Gastrocnemius medialis (tissue), 4 donors: Measurements from ENCODE around the gene FOLR3. TPM values are rescaled to one million over a fixed set of nuclear protein-coding genes. Genes with fewer than 3 reads are reported as not detected.
"Not testable (repeated sequence)": the region's sequence is repeated elsewhere in the genome, so short reads cannot be mapped to it uniquely, and the experiment has no call there.

Source experiments
- ATAC-seq, 2 donors: fragments of 150-250 bp; one replicate each; pipeline ENCODE4 v1.9.1; 2016
- DNase-seq, 2 donors: peaks; one replicate each; pipeline ENCODE4 v3.0.0-alpha.2; 2019
- H3K27ac ChIP-seq, 4 donors: fragments of 200-600 bp; sonication (generic); 1 replicate in 1 of 4; 2 replicates in 3 of 4; pipeline ENCODE4 v1.5.1; 2016 to 2018; ENCODE audit warnings: mild to moderate bottlenecking in 2 of 4, moderate library complexity in 1 of 4
- H3K27me3 ChIP-seq, 3 donors: fragments of 200-600 bp; sonication (generic) in 2 of 3; 1 replicate in 1 of 3; 2 replicates in 2 of 3; pipeline versions ENCODE4 v1.5.1 to v1.6.0; 2016 to 2019; ENCODE audit warnings: mild to moderate bottlenecking in 1 of 3, moderate library complexity in 1 of 3
- H3K36me3 ChIP-seq, 2 donors: fragments of 200-600 bp; sonication (generic) in 1 of 2; one replicate each; pipeline ENCODE4 v1.5.1; 2017 to 2018
- H3K4me1 ChIP-seq, 2 donors: fragments of 200-600 bp; sonication (generic) in 1 of 2; one replicate each; pipeline ENCODE4 v1.5.1; 2016 to 2017; ENCODE audit warnings: mild to moderate bottlenecking in 2 of 2
- H3K4me3 ChIP-seq, 4 donors: fragments of 200-600 bp; sonication (generic) in 3 of 4; 1 replicate in 1 of 4; 2 replicates in 3 of 4; pipeline ENCODE4 v1.5.1; 2016 to 2019; ENCODE audit warnings: mild to moderate bottlenecking in 2 of 4
- H3K9me3 ChIP-seq, 3 donors: fragments of 200-600 bp; sonication (generic) in 2 of 3; 1 replicate in 1 of 3; 2 replicates in 2 of 3; pipeline ENCODE4 v1.5.1; 2016 to 2019
- POLR2A ChIP-seq, 2 donors: fragments of 450-650 bp; IDR thresholded peaks; one replicate each; pipeline ENCODE4 v1.6.1; 2017; ENCODE audit warnings: antibody characterized with exemption in 2 of 2, mild to moderate bottlenecking in 2 of 2, moderate library complexity in 2 of 2
- in situ Hi-C, 4 donors: fragments of 200-750 bp; cut with MboI; loops; one replicate each; pipeline versions ENCODE4 v1.15.0 to v1.8.0; 2017; ENCODE audit warnings: low sequenced_read_pairs in 4 of 4
- intact Hi-C: fragments of 100-400 bp; cut with DNase I; formaldehyde crosslinking; loops from one replicate; pipeline ENCODE4 v1.15.1; 2023; ENCODE audit warnings: low total_unique reads
- total RNA-seq, 4 donors: library from RNA; depleted of rRNA; stranded (reverse); fragments of >200 nt; gene quantifications; one replicate each; pipeline versions ENCODE4 v1.1.0 to v1.2.3, GENCODE V29; 2016
- TF ChIP-seq, protein P1 (sequence below), 5 experiments: fragments of 450-650 bp in 3 of 5; fragments of 200-600 bp in 2 of 5; sonication (generic) in 2 of 5; IDR thresholded peaks in 4 of 5; conservative IDR thresholded peaks in 1 of 5; 1 replicate in 4 of 5; 2 replicates in 1 of 5; pipeline ENCODE4 v1.5.1; 2016 to 2019; ENCODE audit warnings: antibody characterized with exemption in 5 of 5, mild to moderate bottlenecking in 3 of 5, moderate library complexity in 3 of 5

FOLR3 gene
- total RNA-seq, 4 donors from 2014 or later, result 1.1 TPM; not detected in 3

DNA sequence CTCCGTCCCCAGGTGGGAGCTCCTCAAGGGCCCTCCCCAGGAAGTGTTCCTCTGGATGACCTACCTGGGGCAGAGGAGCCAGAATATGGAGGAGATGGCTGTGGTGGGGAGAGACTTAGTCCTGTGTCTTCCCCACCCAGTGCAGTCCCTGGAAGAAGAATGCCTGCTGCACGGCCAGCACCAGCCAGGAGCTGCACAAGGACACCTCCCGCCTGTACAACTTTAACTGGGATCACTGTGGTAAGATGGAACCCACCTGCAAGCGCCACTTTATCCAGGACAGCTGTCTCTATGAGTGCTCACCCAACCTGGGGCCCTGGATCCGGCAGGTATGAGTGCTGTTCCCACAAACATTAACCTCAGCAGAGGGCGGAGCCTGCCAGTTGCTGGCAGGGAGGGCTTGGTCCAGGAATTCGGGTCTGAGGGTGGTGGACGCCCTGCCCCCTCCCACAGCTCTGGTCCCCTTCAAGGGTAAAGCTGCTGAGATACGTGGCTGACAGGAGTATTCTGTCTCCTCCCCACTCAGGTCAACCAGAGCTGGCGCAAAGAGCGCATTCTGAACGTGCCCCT lies 3.4 kb downstream of the FOLR3 start:
- in situ Hi-C loops (no loop called here), intact Hi-C loops (no loop called here)
- TF ChIP-seq, protein P1, sequence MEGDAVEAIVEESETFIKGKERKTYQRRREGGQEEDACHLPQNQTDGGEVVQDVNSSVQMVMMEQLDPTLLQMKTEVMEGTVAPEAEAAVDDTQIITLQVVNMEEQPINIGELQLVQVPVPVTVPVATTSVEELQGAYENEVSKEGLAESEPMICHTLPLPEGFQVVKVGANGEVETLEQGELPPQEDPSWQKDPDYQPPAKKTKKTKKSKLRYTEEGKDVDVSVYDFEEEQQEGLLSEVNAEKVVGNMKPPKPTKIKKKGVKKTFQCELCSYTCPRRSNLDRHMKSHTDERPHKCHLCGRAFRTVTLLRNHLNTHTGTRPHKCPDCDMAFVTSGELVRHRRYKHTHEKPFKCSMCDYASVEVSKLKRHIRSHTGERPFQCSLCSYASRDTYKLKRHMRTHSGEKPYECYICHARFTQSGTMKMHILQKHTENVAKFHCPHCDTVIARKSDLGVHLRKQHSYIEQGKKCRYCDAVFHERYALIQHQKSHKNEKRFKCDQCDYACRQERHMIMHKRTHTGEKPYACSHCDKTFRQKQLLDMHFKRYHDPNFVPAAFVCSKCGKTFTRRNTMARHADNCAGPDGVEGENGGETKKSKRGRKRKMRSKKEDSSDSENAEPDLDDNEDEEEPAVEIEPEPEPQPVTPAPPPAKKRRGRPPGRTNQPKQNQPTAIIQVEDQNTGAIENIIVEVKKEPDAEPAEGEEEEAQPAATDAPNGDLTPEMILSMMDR (IDR thresholded peaks at IDR 0.05 in 4 of 5, conservative IDR thresholded peaks at IDR 0.05 in 1 of 5), result no peak
- TF ChIP-seq POLR2A (IDR thresholded peaks at IDR 0.05), result no peak
- Histone ChIP-seq H3K9me3 (no peaks in the 10 kb centered on the region), H3K36me3 (no peaks in the 10 kb centered on the region), H3K27me3 (no peaks in the 10 kb centered on the region), H3K27ac (no peak overlapping the region), H3K4me1 (no peaks in the 10 kb centered on the region), H3K4me3 (no peak overlapping the region)
- ATAC-seq (no peak), DNase-seq (no peak)

- Histone ChIP-seq H3K27me3 (no peaks in the 10 kb centered on the region), H3K36me3 (no peaks in the 10 kb centered on the region), H3K27ac (no peak overlapping the region), H3K4me1 (no peaks in the 10 kb centered on the region), H3K4me3 (no peak overlapping the region), H3K9me3 (no peaks in the 10 kb centered on the region)
- DNase-seq (no peak), ATAC-seq (no peak)
- in situ Hi-C loops (no loop called here), intact Hi-C loops (no loop called here)
- TF ChIP-seq, protein P1 (IDR thresholded peaks at IDR 0.05 in 4 of 5, conservative IDR thresholded peaks at IDR 0.05 in 1 of 5), result no peak
- TF ChIP-seq POLR2A (IDR thresholded peaks at IDR 0.05), result no peak
Measured at GRCh38 chr11:72139500-72139899, 4.0 kb downstream of the FOLR3 start.

- Histone ChIP-seq H3K36me3 (no peaks in the 10 kb centered on the region), H3K4me3 (no peak overlapping the region), H3K9me3 (no peaks in the 10 kb centered on the region), H3K27me3 (no peaks in the 10 kb centered on the region), H3K4me1 (no peaks in the 10 kb centered on the region), H3K27ac (no peak overlapping the region)
- no peak for TF ChIP-seq POLR2A (IDR thresholded peaks at IDR 0.05)
- TF ChIP-seq, protein P1 (IDR thresholded peaks at IDR 0.05 in 4 of 5, conservative IDR thresholded peaks at IDR 0.05 in 1 of 5), result no peak
- in situ Hi-C loops, result no loop called here
- no peak for ATAC-seq
- intact Hi-C loops, result no loop called here
- DNase-seq, result no peak
Measured at GRCh38 chr11:72140661-72141060, 5.1 kb downstream of the FOLR3 start.

- ATAC-seq, result no peak
- no peak for DNase-seq
- Histone ChIP-seq H3K27ac (no peak overlapping the region), H3K36me3 (no peaks in the 10 kb centered on the region), H3K4me1 (no peaks in the 10 kb centered on the region), H3K4me3 (no peak overlapping the region), H3K27me3 (no peaks in the 10 kb centered on the region), H3K9me3 (no peaks in the 10 kb centered on the region)
- in situ Hi-C loops, result no loop called here
- no peak for TF ChIP-seq POLR2A (IDR thresholded peaks at IDR 0.05)
- TF ChIP-seq, protein P1 (IDR thresholded peaks at IDR 0.05 in 4 of 5, conservative IDR thresholded peaks at IDR 0.05 in 1 of 5), result no peak
- intact Hi-C loops, result no loop called here
Measured at GRCh38 chr11:72141066-72141465, 5.5 kb downstream of the FOLR3 start.

GRCh38 chr11:72142086-72142485 lies 6.6 kb downstream of the FOLR3 start:
- H3K4me1 ChIP-seq, H3K27me3 ChIP-seq, H3K9me3 ChIP-seq, DNase-seq, ATAC-seq, H3K4me3 ChIP-seq, H3K27ac ChIP-seq, intact Hi-C loops, in situ Hi-C loops, H3K36me3 ChIP-seq: not testable (repeated sequence)

DNA sequence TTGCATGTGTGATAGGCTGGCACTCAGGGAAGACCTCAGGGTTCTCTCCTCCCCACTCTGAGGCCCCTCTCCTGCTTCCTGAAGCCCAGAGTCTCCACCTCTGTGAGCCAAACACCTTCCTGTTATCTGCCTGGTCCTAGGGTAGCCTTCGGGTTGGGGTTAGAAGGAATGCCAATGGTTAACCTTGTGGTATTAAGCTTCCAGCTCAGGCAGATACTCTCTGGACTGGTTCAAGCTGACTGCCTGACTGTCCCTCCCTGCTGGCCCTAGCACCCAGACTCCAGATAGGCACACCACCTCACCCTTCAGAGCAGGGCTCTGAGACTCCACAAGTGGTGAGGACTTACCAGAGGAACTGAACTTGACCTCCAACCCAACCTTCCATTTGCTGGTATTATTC lies 7.0 kb downstream of the FOLR3 start:
- H3K27me3 ChIP-seq, H3K9me3 ChIP-seq, H3K27ac ChIP-seq, ATAC-seq, H3K4me1 ChIP-seq, H3K4me3 ChIP-seq, intact Hi-C loops, in situ Hi-C loops, DNase-seq, H3K36me3 ChIP-seq: not testable (repeated sequence)
